ENCODE data around the gene TRIM74.
"Not testable (repeated sequence)": the region's sequence is repeated elsewhere in the genome, so short reads cannot be mapped to it uniquely, and the experiment has no call there.

TRIM74 gene

DNA sequence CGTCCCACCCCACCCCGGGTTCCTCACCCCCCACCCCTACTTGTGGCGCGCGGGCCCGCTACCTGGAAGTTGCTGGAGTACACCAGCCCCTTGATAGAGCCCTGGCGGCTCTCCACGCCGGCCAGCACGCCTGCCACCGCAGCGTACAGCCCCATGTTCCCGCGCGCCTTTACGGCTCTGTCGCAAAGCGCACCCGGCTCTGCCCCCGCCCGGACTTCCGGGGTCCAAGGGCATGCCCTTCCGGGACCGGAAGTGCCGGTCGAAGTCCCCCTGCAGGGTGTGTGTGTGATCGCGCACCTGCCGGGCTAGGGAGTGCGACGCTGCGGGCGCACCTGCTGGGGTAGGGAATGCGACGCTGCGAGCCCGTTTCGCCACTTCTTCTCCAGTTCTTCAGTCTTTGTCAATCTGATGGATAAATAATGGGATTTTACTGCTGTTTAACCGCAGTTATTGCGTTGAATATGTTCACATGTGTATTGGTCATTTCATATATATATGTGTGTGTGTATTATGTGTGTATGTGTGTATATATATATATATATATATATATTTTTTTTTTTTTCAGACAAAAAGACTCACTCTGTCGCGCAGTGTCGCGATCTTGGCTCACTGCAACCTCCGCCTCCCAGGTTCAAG is 14.6 kb downstream of the TRIM74 start:
- not testable (repeated sequence) for DNase-seq

DNA sequence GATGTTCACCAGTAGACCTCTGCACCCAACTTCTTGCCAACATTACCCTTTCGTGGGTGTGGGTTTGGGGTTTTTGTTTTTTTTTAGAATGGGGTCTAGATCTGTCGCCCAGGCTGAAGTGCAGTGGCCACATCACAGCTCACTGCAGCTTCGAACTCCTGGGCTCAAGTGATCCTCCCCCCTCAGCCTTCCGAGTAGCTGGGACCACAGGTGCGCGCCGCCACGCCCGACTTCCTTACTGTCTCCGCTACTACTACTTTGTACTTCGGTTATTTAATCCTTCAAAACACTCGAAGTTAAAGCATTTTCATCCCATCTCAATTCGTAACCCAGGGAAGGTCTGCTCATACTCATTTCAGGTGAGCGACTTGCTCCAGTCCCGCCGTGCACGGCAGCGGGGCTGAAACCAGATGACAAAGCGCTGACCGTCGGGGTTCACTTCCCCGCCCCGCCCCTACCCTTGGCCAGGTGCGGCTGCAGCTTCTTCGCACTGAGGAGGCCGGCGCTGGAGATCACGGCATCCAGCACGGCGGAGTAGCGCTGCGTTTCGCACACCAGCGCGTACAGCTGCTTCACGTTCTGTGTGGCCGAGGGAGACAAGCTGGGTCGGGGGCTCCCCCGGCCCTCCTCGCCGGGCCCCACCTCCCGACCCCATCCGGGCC is 15.2 kb downstream of the TRIM74 start:
- DNase-seq = not testable (repeated sequence)

DNA sequence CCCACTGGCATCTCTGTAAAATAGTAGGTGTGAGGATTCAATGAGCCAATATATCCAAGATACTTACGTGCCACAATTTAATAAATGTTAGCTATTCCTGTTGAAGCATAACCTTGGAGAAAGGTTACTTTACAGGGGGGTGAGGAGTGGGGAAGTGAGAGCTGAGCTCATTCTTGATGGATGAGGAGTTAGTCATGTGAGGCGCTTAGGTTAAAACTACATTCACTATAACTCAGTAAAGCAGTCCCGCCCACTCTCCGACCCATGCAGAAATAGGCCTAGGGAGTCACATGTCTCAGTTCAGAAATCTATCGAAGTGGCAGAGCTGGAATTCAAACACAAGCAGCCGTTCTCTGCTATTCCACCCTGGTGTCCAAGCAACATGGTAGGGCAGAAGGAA is 18.8 kb downstream of the TRIM74 start:
- DNase-seq = not testable (repeated sequence)

DNA sequence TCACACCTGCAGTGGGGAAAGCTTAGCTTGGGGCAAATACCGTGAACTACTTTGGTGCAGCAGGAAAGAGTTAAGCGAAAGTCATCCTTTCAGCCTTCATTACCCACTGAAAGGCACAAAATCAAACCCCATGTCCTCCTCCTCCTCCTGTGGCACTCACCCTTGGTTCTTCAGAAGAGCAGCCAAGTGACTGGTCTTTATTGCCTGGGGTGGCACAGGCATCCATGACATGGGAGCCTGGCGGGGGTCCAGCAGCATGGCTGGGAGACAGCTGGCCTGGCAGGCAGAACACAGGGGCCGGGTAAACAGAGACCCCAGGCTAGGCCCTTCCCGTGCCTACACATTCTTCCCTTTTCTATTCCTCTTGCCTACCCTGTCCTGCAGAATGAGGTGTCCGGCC is 19.6 kb downstream of the TRIM74 start:
- DNase-seq = not testable (repeated sequence)

DNA sequence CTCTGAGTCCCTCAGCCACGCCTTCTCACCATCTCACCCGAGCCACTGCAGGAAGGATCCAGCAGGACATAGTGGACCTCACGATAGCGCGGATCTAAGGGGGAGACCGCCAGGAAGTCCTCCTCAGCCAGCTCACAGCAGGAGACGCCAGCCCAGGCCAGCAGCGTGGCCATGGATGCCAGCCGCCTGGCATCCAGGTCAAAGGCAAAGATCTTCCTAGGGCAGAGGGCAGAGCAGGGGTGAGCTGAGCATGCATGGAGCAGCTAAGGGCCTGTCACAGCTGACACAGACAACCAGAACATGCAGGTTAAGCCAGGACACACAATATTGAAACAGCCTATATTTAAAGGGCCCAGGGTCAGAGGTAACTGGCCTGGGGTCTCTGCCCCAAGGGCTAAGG is 20.0 kb downstream of the TRIM74 start:
- not testable (repeated sequence) for DNase-seq

DNA sequence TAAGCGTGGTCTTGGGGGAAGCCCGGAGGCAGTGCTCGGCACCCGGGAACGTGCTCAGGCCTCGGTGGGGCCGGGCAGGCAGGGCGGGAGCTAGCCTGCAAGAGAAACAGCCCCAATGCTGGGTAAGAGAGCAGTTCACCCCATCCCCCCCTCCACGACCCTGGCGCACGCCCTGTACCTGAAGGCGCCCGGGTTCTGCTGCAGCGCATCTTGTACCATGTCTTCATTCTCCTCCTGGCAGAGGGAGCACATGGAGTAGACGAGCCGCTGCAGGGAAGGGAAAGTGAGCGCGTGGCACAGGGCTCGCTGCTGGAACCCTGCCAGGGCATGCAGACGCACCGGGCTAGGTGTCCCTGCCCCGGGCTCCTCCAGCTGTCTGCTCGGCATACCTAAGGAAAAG is 20.6 kb downstream of the TRIM74 start:
- not testable (repeated sequence) for DNase-seq

DNA sequence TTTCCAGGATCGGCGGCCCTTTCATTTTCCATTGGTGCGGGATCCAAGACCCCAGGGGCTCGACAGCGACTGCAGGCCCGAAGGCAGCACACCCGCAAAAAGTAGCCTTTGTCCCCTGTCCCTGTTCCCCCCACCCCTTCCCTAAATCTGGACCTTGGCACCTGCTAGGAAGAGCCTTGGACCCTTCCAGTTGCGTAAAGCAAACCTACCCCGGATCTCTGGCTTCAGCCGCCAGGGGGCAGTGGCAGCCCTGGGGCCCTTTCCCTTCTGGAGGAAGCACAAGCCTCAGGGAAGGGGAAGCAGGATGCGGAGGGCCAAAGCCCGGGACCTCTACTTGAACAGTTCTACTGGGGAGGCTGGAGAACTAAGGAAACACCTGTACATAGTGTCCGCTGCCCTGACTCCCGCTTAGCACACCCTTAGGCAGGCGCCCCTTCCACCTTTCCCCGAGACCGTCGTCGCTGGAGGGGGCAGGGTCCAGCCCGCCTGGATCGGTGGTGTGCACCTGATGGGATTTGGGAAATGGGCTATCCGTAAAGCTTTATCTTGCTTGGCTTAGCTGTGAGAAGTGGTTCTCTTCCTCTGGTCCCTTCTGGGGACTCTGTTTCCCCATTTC is 23.0 kb downstream of the TRIM74 start:
- DNase-seq = not testable (repeated sequence)

DNA sequence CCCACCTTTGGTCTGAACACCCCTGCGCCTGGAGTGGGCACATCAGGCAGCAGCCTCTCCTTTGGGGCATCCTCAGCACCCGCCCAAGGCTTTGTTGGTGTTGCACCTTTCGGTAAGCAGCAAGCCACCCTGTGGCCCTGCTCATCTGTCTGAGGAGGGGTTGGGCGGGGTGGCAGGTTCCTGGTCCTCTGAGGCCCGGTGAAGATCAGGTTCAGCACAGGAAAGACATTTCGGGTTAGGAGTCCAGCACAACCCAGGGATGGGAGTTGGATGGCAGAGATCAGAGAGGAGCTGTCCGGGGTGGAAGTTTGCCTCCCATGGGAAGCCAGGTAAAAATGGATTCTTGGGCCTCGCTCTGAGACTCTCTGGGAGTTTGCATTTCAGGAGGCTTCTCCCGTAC is 23.7 kb downstream of the TRIM74 start:
- DNase-seq = not testable (repeated sequence)

DNA sequence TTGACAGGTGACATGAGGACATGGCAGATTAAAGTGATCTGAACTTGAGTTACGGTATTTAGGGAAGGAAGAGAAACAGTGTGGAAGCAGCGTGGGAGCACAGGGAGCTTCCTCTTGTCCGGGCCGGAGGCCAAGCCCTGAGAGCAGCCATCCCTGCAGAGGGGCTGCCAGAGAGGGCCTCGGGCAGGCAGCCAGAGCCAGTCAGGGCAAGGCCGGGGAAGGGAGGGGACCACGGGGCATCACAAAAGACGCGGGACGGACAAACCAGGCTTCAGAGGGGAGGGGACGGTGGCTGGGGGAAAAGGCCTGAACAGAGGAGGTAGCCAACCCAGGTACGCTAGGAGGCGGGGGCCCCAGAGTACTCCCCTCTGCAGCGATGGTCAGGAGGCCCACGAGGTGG is 24.3 kb downstream of the TRIM74 start:
- DNase-seq = not testable (repeated sequence)

DNA sequence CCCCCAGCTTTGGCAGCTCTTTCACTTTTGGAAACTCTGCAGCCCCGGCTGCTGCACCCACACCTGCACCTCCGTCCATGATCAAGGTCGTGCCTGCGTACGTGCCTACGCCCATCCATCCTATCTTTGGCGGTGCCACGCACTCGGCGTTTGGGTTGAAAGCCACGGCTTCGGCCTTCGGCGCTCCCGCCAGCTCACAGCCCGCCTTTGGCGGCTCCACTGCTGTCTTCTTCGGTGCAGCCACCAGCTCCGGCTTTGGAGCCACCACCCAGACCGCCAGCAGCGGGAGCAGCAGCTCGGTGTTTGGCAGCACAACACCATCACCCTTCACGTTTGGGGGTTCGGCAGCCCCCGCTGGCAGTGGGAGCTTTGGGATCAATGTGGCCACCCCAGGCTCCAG is 26.3 kb downstream of the TRIM74 start:
- DNase-seq = not testable (repeated sequence)

DNA sequence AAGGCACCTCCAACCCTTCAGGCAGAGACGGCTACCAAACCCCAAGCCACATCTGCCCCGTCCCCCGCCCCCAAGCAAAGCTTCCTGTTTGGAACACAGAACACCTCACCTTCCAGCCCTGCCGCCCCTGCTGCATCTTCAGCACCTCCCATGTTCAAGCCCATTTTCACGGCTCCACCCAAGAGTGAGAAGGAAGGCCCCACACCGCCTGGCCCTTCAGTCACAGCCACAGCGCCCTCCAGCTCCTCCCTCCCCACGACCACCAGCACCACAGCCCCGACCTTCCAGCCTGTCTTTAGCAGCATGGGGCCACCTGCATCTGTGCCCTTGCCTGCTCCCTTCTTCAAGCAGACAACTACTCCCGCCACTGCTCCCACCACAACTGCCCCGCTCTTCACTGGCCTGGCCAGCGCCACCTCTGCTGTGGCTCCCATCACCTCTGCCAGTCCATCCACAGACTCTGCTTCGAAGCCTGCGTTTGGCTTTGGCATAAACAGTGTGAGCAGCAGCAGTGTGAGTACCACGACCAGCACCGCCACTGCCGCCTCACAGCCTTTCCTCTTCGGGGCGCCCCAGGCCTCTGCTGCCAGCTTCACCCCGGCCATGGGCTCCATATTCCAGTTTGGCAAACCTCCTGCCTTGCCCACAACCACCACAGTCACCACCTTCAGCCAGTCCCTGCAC is 27.1 kb downstream of the TRIM74 start:
- not testable (repeated sequence) for DNase-seq

DNA sequence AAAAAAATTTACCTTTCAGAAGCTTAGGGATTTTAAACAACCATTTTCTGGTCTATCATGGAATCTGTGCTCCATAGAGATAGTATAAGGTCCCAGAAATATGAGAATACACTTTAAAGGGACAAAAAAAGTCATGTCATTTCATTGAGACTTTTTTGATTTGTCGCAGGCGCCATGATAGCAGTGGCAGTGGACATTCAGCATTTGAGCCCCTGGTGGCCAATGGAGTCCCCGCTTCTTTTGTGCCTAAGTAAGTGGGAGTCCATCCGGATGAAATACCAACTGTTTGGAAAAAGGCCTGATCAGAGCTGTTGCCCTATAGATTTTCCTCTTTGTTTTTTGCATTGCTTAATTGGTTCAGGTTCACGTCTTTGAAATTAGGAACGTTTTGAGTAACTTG is 41.0 kb downstream of the TRIM74 start:
- not testable (repeated sequence) for DNase-seq

DNA sequence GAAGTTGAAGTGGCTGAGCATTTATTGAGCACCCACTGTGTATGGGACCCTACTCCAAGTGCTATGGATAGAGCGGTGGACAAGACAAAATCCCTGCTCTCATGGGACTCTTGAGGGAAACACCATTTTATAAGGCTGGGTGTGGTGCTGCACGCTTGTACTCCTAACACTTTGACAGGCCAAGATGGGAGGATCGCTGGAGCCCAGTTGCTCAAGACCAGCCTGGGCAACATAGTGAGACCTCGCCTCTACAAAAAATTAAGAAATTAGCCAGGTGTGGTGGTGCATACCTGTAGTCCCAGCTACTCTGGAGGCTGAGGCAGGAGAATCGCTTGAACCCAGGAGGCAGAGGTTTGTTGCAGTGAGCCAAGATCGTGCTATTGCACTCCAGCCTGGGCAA is 41.5 kb downstream of the TRIM74 start:
- not testable (repeated sequence) for DNase-seq

DNA sequence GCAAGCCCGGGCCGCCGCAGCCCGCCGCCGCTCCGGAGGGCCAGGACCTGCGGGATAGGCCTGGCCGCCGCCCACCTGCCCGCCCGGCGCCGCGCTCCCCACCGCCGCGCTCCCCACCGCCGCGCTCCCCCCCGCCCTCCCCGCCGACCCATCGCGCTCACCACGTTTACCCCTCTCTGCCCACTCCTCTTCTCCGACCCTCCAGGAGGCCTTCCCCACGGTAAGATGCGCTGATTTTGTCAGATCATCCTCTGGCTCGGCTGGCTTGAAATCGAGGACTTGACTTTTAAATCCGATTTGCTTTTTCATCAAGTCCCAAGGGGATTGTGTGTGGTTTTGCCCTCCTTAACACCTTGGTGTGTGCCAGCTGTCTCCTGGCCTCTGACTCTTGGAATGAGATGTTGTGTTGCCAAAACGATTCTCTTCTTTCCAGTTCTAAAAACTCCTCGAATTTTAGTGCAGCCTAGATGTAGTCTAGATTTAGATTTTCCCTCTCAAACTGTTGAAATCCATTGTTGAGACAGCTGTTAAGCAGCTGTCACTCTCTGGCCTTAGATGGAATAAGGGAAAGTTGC is 43.6 kb downstream of the TRIM74 start:
- DNase-seq = no peak

DNA sequence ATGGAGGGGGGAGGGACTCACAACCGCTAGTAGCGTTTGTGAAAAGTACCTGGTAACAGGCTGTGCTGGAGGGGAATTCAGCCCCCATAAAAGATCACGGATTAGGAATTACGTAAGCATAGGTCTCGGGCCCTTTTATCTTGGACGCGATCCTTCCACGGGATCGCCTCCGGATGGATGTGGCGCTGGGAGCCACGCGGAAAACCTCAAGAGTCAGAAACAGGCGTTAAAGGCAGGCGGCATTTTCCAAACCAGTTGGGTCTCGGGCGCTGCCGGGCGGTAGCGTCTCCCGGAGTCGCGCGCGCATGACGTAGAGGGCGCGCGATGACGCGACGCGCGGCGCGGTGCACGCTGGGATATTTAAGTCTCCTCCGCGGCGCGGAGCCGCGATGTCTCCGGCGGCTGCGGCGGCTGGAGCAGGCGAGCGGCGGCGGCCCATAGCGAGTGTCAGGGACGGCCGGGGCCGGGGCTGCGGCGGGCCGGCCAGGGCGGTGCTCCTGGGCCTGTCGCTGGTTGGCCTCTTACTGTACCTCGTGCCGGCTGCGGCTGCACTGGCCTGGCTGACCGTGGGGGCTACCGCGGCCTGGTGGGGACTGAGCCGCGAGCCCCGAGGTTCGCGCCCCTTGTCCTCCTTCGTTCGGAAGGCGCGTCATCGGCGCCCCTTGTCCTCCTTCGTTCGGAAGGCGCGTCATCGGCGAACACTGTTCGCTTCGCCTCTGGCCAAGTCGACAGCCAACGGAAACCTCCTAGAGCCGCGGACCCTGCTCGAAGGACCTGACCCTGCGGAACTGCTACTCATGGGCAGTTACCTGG is 44.3 kb downstream of the TRIM74 start, which contains the start of gene POM121:
POM121 (plus strand) TSS at position 363 of the 813 bp plus-strand sequence; CDS start at position 390, 27 bp downstream.
- peak; percentile 91 to 95 (median 94) for DNase-seq

DNA sequence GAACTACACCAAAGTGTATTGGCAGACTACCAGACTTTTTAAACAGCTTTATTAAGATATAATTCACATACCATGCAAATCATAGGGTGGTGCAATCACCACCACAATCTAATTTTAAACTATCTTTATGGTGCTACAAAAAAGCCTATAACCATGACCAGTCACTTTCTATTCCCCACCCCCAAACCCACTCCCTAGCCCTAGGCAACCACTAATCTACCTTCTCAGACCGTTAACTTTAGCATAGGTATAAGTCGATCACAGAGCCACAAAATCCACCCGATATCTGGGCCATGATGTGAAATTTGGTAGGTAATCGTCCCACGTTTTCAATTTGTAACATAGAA is 44.9 kb downstream of the TRIM74 start:
- no peak for DNase-seq

DNA sequence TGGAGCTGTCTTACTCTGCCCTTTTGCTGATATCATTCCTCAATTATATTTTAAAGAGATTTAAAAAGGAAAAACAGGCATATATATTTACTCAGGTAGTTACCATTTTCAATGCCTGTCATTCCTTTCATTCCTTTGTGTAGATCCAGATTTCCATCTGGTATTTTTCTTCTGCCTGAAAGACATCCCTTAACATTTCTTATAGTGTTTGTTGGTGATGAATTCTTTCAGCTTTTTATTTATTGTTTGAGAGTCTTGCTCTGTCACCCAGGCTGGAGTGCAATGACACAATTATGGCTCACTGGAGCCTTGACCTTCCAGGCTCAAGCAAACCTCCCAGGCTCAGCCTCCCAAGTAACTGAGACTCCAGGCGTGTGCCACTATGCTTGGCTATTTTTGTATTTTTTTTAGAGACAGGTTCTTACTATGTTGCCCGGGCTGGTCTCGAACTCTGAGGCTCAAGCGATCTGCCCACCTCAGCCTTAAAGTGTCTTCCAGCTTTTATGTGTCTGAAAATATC is 50.0 kb downstream of the TRIM74 start:
- DNase-seq = no peak

DNA sequence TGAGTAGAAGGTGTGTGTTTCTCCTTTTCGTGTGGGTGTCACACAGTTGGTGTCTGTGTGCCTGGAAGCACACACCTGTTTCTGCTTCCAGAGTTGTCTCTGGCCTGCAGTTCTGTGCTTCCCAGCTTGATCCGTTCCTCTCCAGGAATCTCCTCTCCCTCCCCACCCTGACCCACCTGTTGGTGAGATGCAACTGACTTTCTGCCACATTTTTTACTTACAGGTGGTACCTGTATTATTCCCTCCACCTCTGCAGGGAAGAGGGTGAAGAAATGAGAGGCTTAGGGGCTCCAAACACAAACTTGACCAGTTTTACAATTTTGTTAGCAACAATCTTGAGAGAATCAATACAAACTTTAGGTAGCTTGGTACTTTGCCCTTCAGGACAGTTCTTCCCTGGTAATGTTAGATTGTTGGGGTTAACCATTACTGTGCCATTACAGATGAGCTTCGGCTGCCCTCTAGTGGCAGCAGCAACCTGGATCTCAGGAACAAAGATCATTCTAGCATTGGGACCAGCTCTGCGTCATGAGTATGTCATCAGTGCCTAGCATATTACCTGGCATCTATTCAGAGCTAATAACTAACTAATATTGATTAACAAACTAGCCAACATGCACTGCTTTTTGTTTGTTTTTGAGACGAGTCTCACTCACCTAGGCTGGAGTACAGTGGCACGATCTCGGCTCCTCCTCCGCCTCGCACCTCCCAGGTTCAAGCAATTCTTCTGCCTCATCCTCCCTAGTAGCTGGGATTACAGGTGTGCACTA is 54.3 kb downstream of the TRIM74 start:
- peak; percentile 69 to 73 (median 70) for DNase-seq

DNA sequence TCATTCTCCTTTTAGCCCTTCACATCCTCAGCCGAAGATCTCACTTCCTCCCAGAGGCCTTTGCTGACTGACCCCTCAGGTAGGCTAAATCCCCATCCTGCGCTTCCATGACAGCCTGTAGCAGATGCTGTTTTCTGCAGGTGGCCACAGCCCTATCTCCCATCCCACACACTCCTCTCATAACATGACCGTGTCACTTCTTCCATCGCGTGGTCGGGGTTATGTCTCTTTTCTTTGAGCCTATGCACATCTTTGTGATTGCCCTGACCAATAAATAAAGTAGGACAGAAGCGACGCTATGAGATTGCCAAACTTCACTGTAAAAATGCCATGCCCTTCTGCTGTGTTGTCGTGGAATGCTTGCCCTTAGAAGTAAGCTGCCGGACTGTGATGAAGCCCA is 55.5 kb downstream of the TRIM74 start:
- DNase-seq = not testable (repeated sequence)

DNA sequence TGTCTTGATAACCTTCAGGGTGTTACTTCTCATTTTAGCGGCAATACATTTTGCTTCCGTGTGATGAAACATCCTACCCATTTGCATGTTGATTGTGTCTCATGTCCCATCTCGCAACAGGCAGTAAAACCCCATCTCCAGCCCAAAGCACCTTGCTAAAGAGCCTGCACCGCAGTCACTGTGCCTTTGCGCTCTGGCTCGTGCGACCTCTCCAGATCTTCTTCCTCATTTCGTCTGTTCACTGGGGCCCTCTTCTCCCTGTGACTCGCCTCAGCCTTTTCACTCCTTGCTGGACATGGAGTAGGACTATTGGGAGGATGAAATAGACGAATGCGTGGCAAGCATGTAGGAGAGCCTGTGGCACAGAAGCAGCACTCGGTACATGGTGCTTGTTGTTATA is 57.9 kb downstream of the TRIM74 start:
- peak in 1 of 3 donors; percentile 19 for DNase-seq
